SU-DHL-6 (cell line): ENCODE measurements around the gene SPG21.

ENCODE experiments used
- EZH2phosphoT487 ChIP-seq: fragments of 200-600 bp; sonication (generic), shearing (Covaris generic); conservative IDR thresholded peaks from 2 replicates; pipeline ENCODE4 v1.6.1; 2018; ENCODE audit warnings: mild to moderate bottlenecking, antibody characterized with exemption, low read length, moderate library complexity, mixed read lengths
- TF ChIP-seq, protein P1 (sequence below): fragments of 200-600 bp; sonication (generic); IDR thresholded peaks from one replicate; pipeline ENCODE4 v1.5.1; 2017; ENCODE audit warnings: antibody characterized with exemption, mild to moderate bottlenecking, low read length, moderate library complexity; ENCODE audit not compliant: insufficient read depth, poor library complexity, severe bottlenecking

DNA sequence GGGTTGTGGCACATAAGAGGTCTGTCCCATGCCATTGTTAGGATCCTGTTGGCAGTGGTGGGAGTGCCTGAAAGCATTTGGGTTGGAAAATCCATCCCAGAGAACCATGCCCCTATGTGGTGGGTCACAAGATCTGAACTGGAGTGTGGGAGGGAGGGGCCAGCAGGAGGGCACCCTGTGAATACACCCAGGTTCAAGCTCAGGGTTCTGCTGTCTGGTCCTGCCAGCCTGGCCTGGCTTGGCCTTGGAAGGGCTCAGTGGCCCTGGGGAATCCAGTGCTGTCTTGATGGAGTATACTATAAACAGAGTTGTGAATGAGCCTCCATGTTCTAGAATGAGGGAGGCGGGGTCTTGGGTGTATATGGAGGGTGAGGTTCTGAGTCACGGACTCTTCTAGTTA lies 66.2 kb downstream of the SPG21 start:
- TF ChIP-seq, protein P1, sequence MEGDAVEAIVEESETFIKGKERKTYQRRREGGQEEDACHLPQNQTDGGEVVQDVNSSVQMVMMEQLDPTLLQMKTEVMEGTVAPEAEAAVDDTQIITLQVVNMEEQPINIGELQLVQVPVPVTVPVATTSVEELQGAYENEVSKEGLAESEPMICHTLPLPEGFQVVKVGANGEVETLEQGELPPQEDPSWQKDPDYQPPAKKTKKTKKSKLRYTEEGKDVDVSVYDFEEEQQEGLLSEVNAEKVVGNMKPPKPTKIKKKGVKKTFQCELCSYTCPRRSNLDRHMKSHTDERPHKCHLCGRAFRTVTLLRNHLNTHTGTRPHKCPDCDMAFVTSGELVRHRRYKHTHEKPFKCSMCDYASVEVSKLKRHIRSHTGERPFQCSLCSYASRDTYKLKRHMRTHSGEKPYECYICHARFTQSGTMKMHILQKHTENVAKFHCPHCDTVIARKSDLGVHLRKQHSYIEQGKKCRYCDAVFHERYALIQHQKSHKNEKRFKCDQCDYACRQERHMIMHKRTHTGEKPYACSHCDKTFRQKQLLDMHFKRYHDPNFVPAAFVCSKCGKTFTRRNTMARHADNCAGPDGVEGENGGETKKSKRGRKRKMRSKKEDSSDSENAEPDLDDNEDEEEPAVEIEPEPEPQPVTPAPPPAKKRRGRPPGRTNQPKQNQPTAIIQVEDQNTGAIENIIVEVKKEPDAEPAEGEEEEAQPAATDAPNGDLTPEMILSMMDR, result no peak
- TF ChIP-seq EZH2phosphoT487, result no peak
